Omental fat pad (tissue), 4 donors: Measurements from ENCODE around the gene CDKN1C. TPM values are rescaled to one million over a fixed set of nuclear protein-coding genes. Genes with fewer than 3 reads are reported as not detected.

Experiments used
- ATAC-seq: fragments of 150-250 bp; one replicate; pipeline ENCODE4 v1.9.1; 2016; ENCODE audit warnings: mild to moderate bottlenecking, moderate library complexity; ENCODE audit not compliant: low FRiP score
- DNase-seq: peaks from one replicate; pipeline ENCODE4 v3.0.0-alpha.2; 2019; ENCODE audit warnings: low spot score
- total RNA-seq, 4 donors: library from RNA; depleted of rRNA; stranded (reverse); fragments of >200 nt; gene quantifications; one replicate each; pipeline ENCODE4 v1.1.0, GENCODE V29; 2016
- TF ChIP-seq, protein P1 (sequence below), 3 donors: fragments of 450-650 bp; IDR thresholded peaks; one replicate each; pipeline ENCODE4 v1.5.1; 2016 to 2017; ENCODE audit warnings: antibody characterized with exemption in 3 of 3, mild to moderate bottlenecking in 3 of 3, moderate library complexity in 2 of 3

The CDKN1C gene
- total RNA-seq, 4 donors from 2014 or later, result 111 to 314 (median 138) TPM

DNA sequence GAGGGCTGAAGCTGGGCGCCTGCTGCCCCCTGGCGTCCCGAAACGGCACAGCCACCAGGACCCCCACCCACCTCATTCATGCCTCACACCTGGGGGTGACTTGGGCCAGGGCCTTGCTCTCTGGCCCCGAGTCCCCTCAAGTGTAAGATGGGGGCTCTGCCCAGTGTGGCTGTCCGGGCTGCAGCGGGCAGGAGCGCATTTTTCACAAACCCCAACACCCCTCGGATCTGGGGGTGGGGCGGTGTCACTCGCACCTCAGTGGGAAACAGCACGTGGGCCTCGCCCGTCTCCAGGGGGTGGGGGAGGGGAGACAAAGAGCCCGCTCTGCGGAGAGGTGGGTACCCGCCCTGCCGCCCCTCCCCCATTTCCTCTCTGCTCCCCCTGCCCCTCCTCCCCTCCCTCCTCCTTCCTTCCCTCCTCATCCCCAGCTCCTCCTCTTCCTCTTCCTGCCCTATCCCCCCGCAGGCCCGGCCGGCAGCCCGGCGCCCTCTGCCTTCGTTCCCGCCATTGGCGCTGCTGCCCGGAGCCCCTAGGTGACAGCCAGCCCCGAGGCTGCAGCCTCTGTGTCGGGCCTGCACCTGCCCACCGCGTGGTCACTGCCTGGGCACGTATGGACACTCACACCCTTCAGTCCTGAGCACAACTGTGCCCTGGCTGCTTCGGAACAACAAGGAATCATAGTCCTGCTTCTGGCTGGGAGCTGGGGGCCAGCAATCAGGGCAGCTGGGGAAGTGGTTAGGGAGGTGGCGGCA is 6.8 kb upstream of the CDKN1C start:
- ATAC-seq (peak; percentile 55), DNase-seq (no peak)
- TF ChIP-seq, protein P1, sequence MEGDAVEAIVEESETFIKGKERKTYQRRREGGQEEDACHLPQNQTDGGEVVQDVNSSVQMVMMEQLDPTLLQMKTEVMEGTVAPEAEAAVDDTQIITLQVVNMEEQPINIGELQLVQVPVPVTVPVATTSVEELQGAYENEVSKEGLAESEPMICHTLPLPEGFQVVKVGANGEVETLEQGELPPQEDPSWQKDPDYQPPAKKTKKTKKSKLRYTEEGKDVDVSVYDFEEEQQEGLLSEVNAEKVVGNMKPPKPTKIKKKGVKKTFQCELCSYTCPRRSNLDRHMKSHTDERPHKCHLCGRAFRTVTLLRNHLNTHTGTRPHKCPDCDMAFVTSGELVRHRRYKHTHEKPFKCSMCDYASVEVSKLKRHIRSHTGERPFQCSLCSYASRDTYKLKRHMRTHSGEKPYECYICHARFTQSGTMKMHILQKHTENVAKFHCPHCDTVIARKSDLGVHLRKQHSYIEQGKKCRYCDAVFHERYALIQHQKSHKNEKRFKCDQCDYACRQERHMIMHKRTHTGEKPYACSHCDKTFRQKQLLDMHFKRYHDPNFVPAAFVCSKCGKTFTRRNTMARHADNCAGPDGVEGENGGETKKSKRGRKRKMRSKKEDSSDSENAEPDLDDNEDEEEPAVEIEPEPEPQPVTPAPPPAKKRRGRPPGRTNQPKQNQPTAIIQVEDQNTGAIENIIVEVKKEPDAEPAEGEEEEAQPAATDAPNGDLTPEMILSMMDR (IDR thresholded peaks at IDR 0.05), result peak in 2 of 3 donors; percentile 55 to 68

DNA sequence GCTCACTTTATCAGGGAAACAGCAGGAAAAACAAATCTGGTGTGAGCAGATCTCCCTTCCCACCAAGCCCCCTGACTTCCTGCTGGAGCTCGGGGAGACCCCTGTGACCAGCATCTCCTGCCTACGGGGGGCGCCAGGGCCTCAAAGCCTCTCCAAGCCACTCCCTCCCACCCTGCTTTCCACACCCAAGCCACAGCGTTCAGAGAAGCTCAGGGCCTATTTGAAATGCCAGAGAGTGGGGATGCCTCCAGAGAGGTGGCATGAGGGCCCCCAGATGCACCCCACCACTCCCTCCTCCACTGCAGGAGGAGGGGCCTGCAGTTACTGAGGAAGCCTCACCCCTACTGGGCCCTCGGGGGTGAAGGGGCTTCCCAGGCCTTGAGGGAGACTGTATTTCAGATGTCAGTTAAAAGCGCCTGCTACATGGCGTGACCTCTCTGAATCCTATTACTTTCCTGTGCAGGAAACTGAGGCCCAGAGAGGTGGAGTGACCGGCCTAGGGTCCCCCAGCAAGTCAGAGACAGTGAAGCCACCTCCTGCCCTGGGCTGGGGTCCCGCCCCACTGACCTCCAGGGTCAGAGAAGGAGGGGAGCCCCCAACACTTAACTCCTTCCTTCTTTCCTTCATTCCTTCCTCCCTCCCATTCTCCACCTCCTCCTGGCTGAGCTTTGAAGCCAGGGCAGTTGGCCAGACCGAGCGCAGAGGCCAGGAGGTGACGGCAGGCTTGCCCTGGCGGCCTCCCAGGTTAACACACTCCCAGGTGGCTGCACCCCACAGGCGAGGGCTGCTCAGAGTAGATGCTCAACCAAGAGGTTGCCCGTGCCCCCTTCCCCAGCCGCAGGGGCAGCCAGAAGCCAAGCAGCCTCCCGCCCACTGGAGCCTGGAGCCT is 6.0 kb upstream of the CDKN1C start:
- TF ChIP-seq, protein P1 (IDR thresholded peaks at IDR 0.05), result no peak
- no peak for DNase-seq
- ATAC-seq, result no peak

DNA sequence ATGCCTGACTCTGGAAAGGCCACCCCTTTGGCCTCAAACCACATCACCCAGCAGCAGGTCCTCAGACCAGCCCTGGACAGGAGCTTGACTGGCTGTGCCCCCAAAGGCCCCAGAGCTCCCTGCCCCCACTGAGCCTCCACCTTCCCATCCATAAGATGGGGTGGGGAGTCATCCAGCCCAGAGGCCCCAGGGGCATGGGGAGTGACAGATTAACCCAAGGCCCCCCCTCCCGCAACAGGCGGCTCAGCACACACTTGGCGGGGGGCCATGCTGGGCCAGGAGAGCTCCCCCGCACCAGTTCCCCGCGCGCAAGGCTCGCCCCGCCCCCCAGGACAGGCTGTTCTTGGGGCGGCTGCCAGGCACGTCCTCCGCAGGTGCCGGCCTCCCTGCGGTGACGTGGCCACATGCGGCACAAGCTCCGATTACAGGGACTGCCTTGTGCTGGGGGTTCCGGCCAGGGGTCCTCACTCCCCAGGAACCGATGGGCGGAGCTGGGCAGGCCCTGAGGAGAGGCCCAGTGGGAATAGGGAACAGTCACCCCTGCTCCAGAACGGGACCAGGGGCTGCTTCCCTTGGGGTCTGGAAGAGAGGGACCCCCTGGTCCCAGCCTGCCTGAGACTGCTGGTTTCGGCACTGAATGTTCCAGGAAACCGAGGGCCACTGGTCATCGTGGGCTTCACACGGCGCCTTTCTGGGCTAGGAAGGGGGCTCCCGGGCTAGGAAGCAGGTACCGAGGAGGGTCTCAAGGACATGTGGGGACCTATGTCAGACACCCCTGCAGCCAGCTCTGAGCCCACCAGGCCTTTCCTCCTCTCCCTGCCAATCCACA is 5.1 kb upstream of the CDKN1C start:
- peak; percentile 57 for ATAC-seq
- DNase-seq, result peak; percentile 64
- TF ChIP-seq, protein P1 (IDR thresholded peaks at IDR 0.05), result no peak

DNA sequence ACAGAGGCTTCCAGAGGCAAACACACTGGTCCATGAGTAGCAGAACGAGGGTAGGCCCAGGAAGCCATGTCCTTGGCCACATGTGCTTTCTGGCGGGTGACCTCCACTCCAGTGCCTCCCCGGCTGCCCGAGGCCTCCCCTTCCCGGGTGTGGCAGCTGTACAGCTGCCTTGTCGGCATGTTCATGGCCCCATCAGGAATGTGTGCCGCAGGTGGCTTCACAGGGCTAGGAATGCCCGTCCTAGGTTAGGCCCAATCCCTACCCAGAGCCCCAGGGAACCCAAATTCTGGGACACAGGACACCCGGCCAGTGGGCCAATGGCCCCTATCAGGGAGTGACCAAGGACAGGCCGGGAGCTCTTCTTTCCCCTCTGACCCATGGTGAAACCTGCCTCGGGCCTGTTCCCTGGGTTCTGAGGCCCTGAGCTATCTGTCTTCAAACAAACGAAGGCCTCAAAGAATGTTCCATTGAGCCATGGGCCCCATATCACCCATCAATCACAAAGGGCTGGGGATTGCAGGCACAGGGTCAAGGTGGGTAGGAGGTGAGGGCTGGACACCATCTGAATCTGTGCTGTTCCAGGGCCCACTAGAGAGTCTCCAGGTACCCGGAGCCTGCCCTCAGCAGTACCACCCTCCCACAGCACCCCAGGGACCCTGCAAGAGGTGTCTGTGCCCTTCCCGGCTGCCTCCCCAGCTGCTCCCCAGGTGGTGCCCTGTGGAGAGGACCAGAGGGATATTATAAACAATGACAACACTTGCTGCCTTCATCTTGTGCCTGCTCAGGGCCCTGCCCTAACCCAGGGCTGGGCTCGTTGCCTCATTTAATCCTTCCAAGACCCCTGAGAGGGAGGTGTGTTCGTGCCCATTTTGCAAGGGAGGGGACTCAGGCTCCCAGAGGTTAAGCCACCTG is 4.0 kb upstream of the CDKN1C start:
- no peak for ATAC-seq
- no peak for DNase-seq
- TF ChIP-seq, protein P1 (IDR thresholded peaks at IDR 0.05), result no peak

DNA sequence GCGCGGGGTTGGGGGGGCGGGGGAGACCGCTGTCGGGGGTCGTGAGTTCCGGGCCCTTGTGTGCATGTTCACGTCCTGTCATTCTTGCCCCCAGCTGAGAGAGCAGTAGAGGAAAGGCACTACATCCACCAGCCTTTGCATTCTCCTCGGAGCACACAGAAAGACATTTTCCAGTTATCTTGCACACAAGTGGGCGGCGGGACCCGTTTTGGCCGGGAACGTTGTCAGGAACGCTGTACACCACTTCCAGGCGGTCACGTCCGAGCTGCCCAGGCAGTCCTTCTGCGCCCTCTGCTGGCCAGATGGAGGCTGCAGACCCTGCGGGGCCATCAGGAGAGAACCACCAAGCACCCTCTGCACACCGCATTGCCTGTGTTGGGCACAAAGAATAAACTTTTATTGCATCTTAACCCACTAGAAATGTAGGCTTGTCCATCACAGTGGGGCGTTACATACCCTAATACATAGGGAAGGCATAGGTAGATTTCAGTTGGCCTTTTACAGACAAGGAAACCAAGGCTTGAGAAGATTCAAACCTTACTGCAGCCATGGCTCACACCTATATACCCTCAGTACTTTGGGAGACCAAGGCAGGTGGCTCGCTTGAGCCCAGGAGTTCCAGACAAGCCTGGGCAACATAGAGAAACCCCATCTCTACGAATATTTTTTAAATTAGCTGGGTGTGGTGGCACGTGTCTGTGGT is 2.8 kb upstream of the CDKN1C start:
- TF ChIP-seq, protein P1 (IDR thresholded peaks at IDR 0.05), result peak in 2 of 3 donors; percentile 80 to 87

More for the DNA sequence above, 2.8 kb upstream of the CDKN1C start:
- no peak for ATAC-seq
- DNase-seq, result peak; percentile 97
